GM18517 (cell line): ENCODE measurements around the gene NEDD4L.

Experiments used
- ATAC-seq: cut with Tn5 transposase; IDR thresholded peaks from one replicate; pipeline ENCODE4 v1.9.1; 2021; ENCODE audit warnings: mild to moderate bottlenecking, moderate library complexity; ENCODE audit not compliant: unreplicated experiment

Gene NEDD4L

GRCh38 chr18:58405107-58405898, 361.3 kb downstream of the NEDD4L start:
- ATAC-seq: no peak

GRCh38 chr18:58407263-58407648, 363.2 kb downstream of the NEDD4L start:
- no peak for ATAC-seq

GRCh38 chr18:58407649-58408407, 363.8 kb downstream of the NEDD4L start:
- ATAC-seq: no peak

GRCh38 chr18:58408665-58409064, 364.6 kb downstream of the NEDD4L start:
- no peak for ATAC-seq

- no peak for ATAC-seq
Observed at GRCh38 chr18:58409802-58410445, 365.9 kb downstream of the NEDD4L start.

- ATAC-seq: no peak
Observed at GRCh38 chr18:58411323-58411722, 367.3 kb downstream of the NEDD4L start.

- no peak for ATAC-seq
Observed at GRCh38 chr18:58412844-58413666, 369.0 kb downstream of the NEDD4L start.

GRCh38 chr18:58413667-58414628, 369.9 kb downstream of the NEDD4L start:
- no peak for ATAC-seq

GRCh38 chr18:58416014-58416703, 372.1 kb downstream of the NEDD4L start:
- no peak for ATAC-seq

GRCh38 chr18:58416704-58417683, 373.0 kb downstream of the NEDD4L start:
- no peak for ATAC-seq

- no peak for ATAC-seq
Observed at GRCh38 chr18:58417752-58418151, 373.7 kb downstream of the NEDD4L start.

GRCh38 chr18:58418361-58418760, 374.3 kb downstream of the NEDD4L start:
- no peak for ATAC-seq

- ATAC-seq: no peak
Observed at GRCh38 chr18:58419587-58420199, 375.7 kb downstream of the NEDD4L start.

- ATAC-seq: no peak
Observed at GRCh38 chr18:58426611-58427010, 382.6 kb downstream of the NEDD4L start.

GRCh38 chr18:58427321-58427720, 383.3 kb downstream of the NEDD4L start:
- no peak for ATAC-seq

GRCh38 chr18:58429442-58429841, 385.4 kb downstream of the NEDD4L start:
- ATAC-seq: no peak

GRCh38 chr18:58431215-58431614, 387.2 kb downstream of the NEDD4L start:
- ATAC-seq: no peak
